GM12878 (cell line): ENCODE data around the gene PSMD11. TPM values are rescaled to one million over a fixed set of nuclear protein-coding genes. Genes with fewer than 3 reads are reported as not detected.

Experiments used
- ATAC-seq: fragments of 200-7000 bp; cut with Tn5 transposase; 3 replicates; pipeline ENCODE4 v1.9.1; 2020; ENCODE audit warnings: mild to moderate bottlenecking, moderate library complexity
- BruUV-seq: library from RNA; stranded (reverse); fragments of 400-500 nt; replicated peaks from 2 replicates; lab custom pipeline; 2021; lab: Mats Ljungman, UMichigan
- CTCF ChIA-PET: fragments of 300-600 bp; sonication (Branson Sonifier 250); formaldehyde crosslinking; extraction: SDS; loops from one replicate; lab custom pipeline; 2021; ENCODE audit warnings: inconsistent platforms; lab: Yijun Ruan, JAX
- POLR2A ChIA-PET: fragments of 350-600 bp; formaldehyde crosslinking; extraction: SDS; loops from one replicate; lab custom pipeline; 2021; ENCODE audit warnings: inconsistent platforms; lab: Charles Lee
- RAD21 ChIA-PET: fragments of 300-600 bp; sonication (Branson Sonifier 250); formaldehyde crosslinking; loops from one replicate; lab custom pipeline; 2023; ENCODE audit warnings: antibody characterized with exemption; ENCODE audit not compliant: unreplicated experiment; lab: Charles Lee
- SMC1A ChIA-PET: fragments of 300-600 bp; sonication (Branson Sonifier 250); formaldehyde crosslinking; loops from one replicate; lab custom pipeline; 2023; ENCODE audit not compliant: unreplicated experiment, uncharacterized antibody; lab: Charles Lee
- DNase-seq: peaks from one replicate; pipeline ENCODE4 v3.0.0-alpha.2; 2011; ENCODE audit warnings: low read depth, low spot score
- FAIRE-seq: peaks from 3 replicates; lab custom pipeline; 2011; peaks lifted over from hg19 to GRCh38; lab: Jason Lieb, UNC
- H2AFZ ChIP-seq: 2 replicates; pipeline ENCODE4 v1.6.0; 2011; ENCODE audit warnings: low read depth, low read length, control low read depth; ENCODE audit not compliant: control insufficient read depth
- H3K27ac ChIP-seq: 2 replicates; pipeline ENCODE4 v1.5.1; 2011; ENCODE audit warnings: control low read depth; ENCODE audit not compliant: control insufficient read depth, insufficient read depth
- H3K27me3 ChIP-seq, 2 experiments: replicated peaks in 1 of 2; 2 replicates each; pipeline versions ENCODE4 v1.6.0 to v1.6.1; 2011; ENCODE audit warnings: low read length in 1 of 2; ENCODE audit not compliant: control insufficient read depth in 2 of 2, insufficient read depth in 2 of 2
- H3K36me3 ChIP-seq, 2 experiments: 2 replicates each; pipeline ENCODE4 v1.5.1; 2011; ENCODE audit warnings: low read length in 1 of 2; ENCODE audit not compliant: control insufficient read depth in 2 of 2, insufficient read depth in 2 of 2
- H3K4me1 ChIP-seq: 2 replicates; pipeline ENCODE4 v1.6.1; 2011; ENCODE audit warnings: mild to moderate bottlenecking, low read length, moderate library complexity, mixed read lengths; ENCODE audit not compliant: control insufficient read depth, insufficient read depth
- H3K4me2 ChIP-seq: 2 replicates; pipeline ENCODE4 v1.6.0; 2011; ENCODE audit warnings: control low read depth; ENCODE audit not compliant: control insufficient read depth, insufficient read depth
- H3K4me3 ChIP-seq: fragments of 200-600 bp; sonication (generic); 2 replicates; pipeline ENCODE4 v1.5.1; 2016
- H3K79me2 ChIP-seq: 2 replicates; pipeline ENCODE4 v1.6.0; 2011; ENCODE audit warnings: low read length; ENCODE audit not compliant: control insufficient read depth, insufficient read depth
- H3K9ac ChIP-seq: 2 replicates; pipeline ENCODE4 v1.8.0; 2011; ENCODE audit warnings: low read length, control low read depth, mixed read lengths; ENCODE audit not compliant: control insufficient read depth, insufficient read depth
- H3K9me3 ChIP-seq: replicated peaks from 3 replicates; pipeline ENCODE4 v1.5.1; 2011; ENCODE audit warnings: mild to moderate bottlenecking, low read length; ENCODE audit not compliant: control insufficient read depth, insufficient read depth
- H4K20me1 ChIP-seq: 2 replicates; pipeline ENCODE4 v1.6.0; 2011; ENCODE audit not compliant: control insufficient read depth, insufficient read depth
- BCLAF1 ChIP-seq: fragments of 450-650 bp; IDR thresholded peaks from 2 replicates; pipeline ENCODE4 v1.6.1; 2017; ENCODE audit warnings: antibody characterized with exemption, mild to moderate bottlenecking, moderate library complexity
- CBX5 ChIP-seq: sonication (generic); IDR thresholded peaks from 2 replicates; pipeline ENCODE4 v1.6.1; 2016; ENCODE audit warnings: low read depth, moderate library complexity, mild to moderate bottlenecking, inconsistent platforms
- CHD1 ChIP-seq: IDR thresholded peaks from 2 replicates; pipeline ENCODE4 v1.6.1; 2012; ENCODE audit warnings: low read depth, low read length, improper control_type of control experiment
- CREM ChIP-seq: IDR thresholded peaks from 2 replicates; pipeline ENCODE4 v1.6.1; 2014; ENCODE audit warnings: antibody characterized with exemption, low read depth
- KLF5 ChIP-seq: fragments of 450-650 bp; IDR thresholded peaks from 2 replicates; pipeline ENCODE4 v1.6.1; 2014; ENCODE audit warnings: mild to moderate bottlenecking; ENCODE audit not compliant: partially characterized antibody
- NFXL1 ChIP-seq: fragments of 450-650 bp; IDR thresholded peaks from 2 replicates; pipeline ENCODE4 v1.6.1; 2017; ENCODE audit warnings: antibody characterized with exemption, mild to moderate bottlenecking, borderline replicate concordance
- NR2C1 ChIP-seq: fragments of 450-650 bp; IDR thresholded peaks from 2 replicates; pipeline ENCODE4 v1.6.1; 2017; ENCODE audit warnings: antibody characterized with exemption, mild to moderate bottlenecking, moderate library complexity
- NR2C2 ChIP-seq: IDR thresholded peaks from 2 replicates; pipeline ENCODE4 v1.6.1; 2011; ENCODE audit warnings: borderline replicate concordance, low read depth; ENCODE audit not compliant: control insufficient read depth, insufficient read length
- PBX3 ChIP-seq: IDR thresholded peaks from 2 replicates; pipeline ENCODE4 v1.6.1; 2011; ENCODE audit warnings: mild to moderate bottlenecking, low read depth, low read length, moderate library complexity; ENCODE audit not compliant: insufficient replicate concordance
- SREBF2 ChIP-seq: IDR thresholded peaks from 2 replicates; pipeline ENCODE4 v1.6.1; 2012; ENCODE audit warnings: mild to moderate bottlenecking, low read length
- WRNIP1 ChIP-seq: IDR thresholded peaks from 2 replicates; pipeline ENCODE4 v1.6.1; 2011; ENCODE audit warnings: low read depth, low read length, improper control_type of control experiment, borderline replicate concordance
- YY1 ChIP-seq: IDR thresholded peaks from 2 replicates; pipeline ENCODE4 v1.6.1; 2011; ENCODE audit warnings: low read depth, mild to moderate bottlenecking, low read length
- ZBTB4 ChIP-seq: fragments of 450-650 bp; formaldehyde crosslinking; IDR thresholded peaks from 2 replicates; pipeline ENCODE4 v1.4.0; 2022; ENCODE audit warnings: mild to moderate bottlenecking, moderate library complexity
- ZNF384 ChIP-seq: IDR thresholded peaks from 2 replicates; pipeline ENCODE4 v1.6.1; 2012; ENCODE audit warnings: low read depth, mild to moderate bottlenecking, low read length, improper control_type of control experiment, borderline replicate concordance
- WGBS: methylation state at CpG from one replicate; pipeline ENCODE4 v1.1.6; 2016; ENCODE audit warnings: low lambda C conversion rate; ENCODE audit not compliant: insufficient replicate concordance, insufficient coverage; ENCODE audit errors: missing lambda C conversion rate; 5-methylcytosine and 5-hydroxymethylcytosine counted together
- in situ Hi-C: fragments of 300-500 bp; cut with MboI; formaldehyde crosslinking; loops from 9 replicates; pipeline ENCODE4 v1.14.3; 2018; ENCODE audit warnings: mixed read lengths
- intact Hi-C: fragments of 100-400 bp; cut with micrococcal nuclease; formaldehyde crosslinking; loops from one replicate; pipeline ENCODE4 v1.14.2; 2022; ENCODE audit not compliant: unreplicated experiment
- polyA plus RNA-seq, 11 experiments: library from polyadenylated mRNA; depleted of rRNA in 4 of 11; unstranded in 6 of 11; stranded (reverse) in 5 of 11; fragments of >200 nt; fragmentation: Nextera tagmentation in 4 of 11; fragmentation: Illumina TruSeq in 1 of 11; extraction: Ambion mirVana in 4 of 11; extraction: Trizol in 1 of 11; gene quantifications; 1 replicate in 1 of 11; 2 replicates in 10 of 11; pipeline versions ENCODE4 v1.2.1 to v1.2.3, GENCODE V29; 2011 to 2016; ENCODE audit warnings: inconsistent platforms in 2 of 11, missing spikeins in 2 of 11, low read depth in 1 of 11
- total RNA-seq, 4 experiments: library from RNA; depleted of rRNA in 3 of 4; stranded (reverse); fragments of >200 nt in 3 of 4; fragmentation: Illumina TruSeq in 1 of 4; extraction: Trizol in 1 of 4; gene quantifications; 2 replicates each; pipeline versions ENCODE4 v1.2.1 to v1.2.3, GENCODE V29; 2013 to 2021

The PSMD11 gene
- total and polyA plus RNA-seq, 10 of the 15 experiments (the other 5 are each of a cell fraction or from before 2014, with no cell fraction given) = 84.1 to 319 (median 120) TPM

GRCh38 chr17:32481193-32481592, 36.9 kb downstream of the PSMD11 start:
- 94% methylated on average over 6 of the region's 8 CpGs for WGBS
- BruUV-seq = no TSS peak
- DNase-seq (no peak), FAIRE-seq (no peak), ATAC-seq (no peak)
- H3K4me1 ChIP-seq = peaks cover 4% of the 10 kb centered on the region; the same call in 1 of the 2 replicates
- ChIA-PET SMC1A (interaction anchor here (0.8 to 5.0 kb wide), 3 partner anchors 10 to 127 kb away, joined by 3 to 39 read pairs (median 32); no protein-coding TSS in a partner anchor), POLR2A (no interaction called here), CTCF (interaction anchor here (0.9 to 9.5 kb wide), 6 partner anchors 17 to 429 kb away, joined by 3 to 132 read pairs (median 25); no protein-coding TSS in a partner anchor), RAD21 (interaction anchor here (0.7 to 1.3 kb wide), 5 partner anchors 19 to 519 kb away, joined by 4 to 5 read pairs (median 4); partner anchors contain the start of gene MYO1D)
- peaks cover 28 to 34% of the 10 kb centered on the region in 2 experiments for H3K36me3 ChIP-seq
- no peak overlapping the region for H3K27ac ChIP-seq
- H3K27me3 ChIP-seq = no peaks in the 10 kb centered on the region
- TF ChIP-seq CHD1 = no peak
- TF ChIP-seq WRNIP1 = no peak
- TF ChIP-seq NFXL1 = no peak
- TF ChIP-seq CREM = no peak
- no peak for TF ChIP-seq NR2C1
- TF ChIP-seq CBX5 = no peak
- TF ChIP-seq SREBF2 = no peak
- TF ChIP-seq BCLAF1 = no peak
- TF ChIP-seq NR2C2 = no peak
- TF ChIP-seq PBX3 = no peak
- no peak for TF ChIP-seq ZNF384
- TF ChIP-seq KLF5 = no peak
- no peak for TF ChIP-seq ZBTB4 (CRISPR knock-in tag)
- TF ChIP-seq YY1 = no peak
- H2AFZ ChIP-seq = no peak overlapping the region
- H3K79me2 ChIP-seq = no peaks in the 10 kb centered on the region
- no peaks in the 10 kb centered on the region for H4K20me1 ChIP-seq
- H3K4me2 ChIP-seq = no peak overlapping the region
- H3K9me3 ChIP-seq = no peaks in the 10 kb centered on the region
- in situ Hi-C loops = no loop called here
- intact Hi-C loops = loop anchor here (5.0 kb wide), 2 partner anchors 176 to 396 kb away; partner anchors contain the start of gene MYO1D
- H3K4me3 ChIP-seq = no peak overlapping the region
- no peak overlapping the region for H3K9ac ChIP-seq
